K562 (cell line): ENCODE results near the gene FMNL2. TPM values are rescaled to one million over a fixed set of nuclear protein-coding genes. Genes with fewer than 3 reads are reported as not detected.

Experiments
- ATAC-seq: fragments of 200-7000 bp; cut with Tn5 transposase; 3 replicates; pipeline ENCODE4 v1.9.1; 2020; ENCODE audit warnings: moderate library complexity
- BruUV-seq: library from RNA; stranded (reverse); fragments of 400-500 nt; replicated peaks from 2 replicates; lab custom pipeline; 2021; lab: Mats Ljungman, UMichigan
- CTCF ChIA-PET: fragments of 300-600 bp; formaldehyde crosslinking; extraction: SDS; loops from one replicate; lab custom pipeline; 2021; ENCODE audit warnings: low intra/inter-chr PET ratio; lab: Yijun Ruan, JAX
- POLR2A ChIA-PET: fragments of 300-600, 350-650 bp; sonication (Branson Sonifier 250); formaldehyde crosslinking; extraction: SDS; loops from one replicate; lab custom pipeline; 2021; ENCODE audit warnings: antibody characterized with exemption, inconsistent platforms; lab: Yijun Ruan, JAX
- DNase-seq, 4 experiments: peaks; one replicate each; pipeline versions ENCODE4 v3.0.0 to v3.0.0-alpha.2; 2011 to 2018; ENCODE audit warnings: low spot score in 3 of 4, mixed read lengths in 3 of 4; ENCODE audit errors: extremely low read depth in 1 of 4
- FAIRE-seq: peaks from 2 replicates; lab custom pipeline; 2011; peaks lifted over from hg19 to GRCh38; lab: Jason Lieb, UNC
- H2AFZ ChIP-seq: 2 replicates; pipeline ENCODE4 v1.6.0; 2011; ENCODE audit warnings: low read depth, low read length, control low read depth, inconsistent platforms
- H3K27ac ChIP-seq: fragments of 200-600 bp; 3 replicates; pipeline ENCODE4 v1.8.0; 2011; ENCODE audit warnings: low read depth, mild to moderate bottlenecking, control low read depth, inconsistent platforms, low read length, moderate library complexity, mixed read lengths; ENCODE audit errors: extremely low read depth
- H3K27me3 ChIP-seq, 2 experiments: fragments of 300-600 bp in 1 of 2; 2 replicates in 1 of 2; 3 replicates in 1 of 2; pipeline versions ENCODE4 v1.6.0 to v1.8.0; 2011; ENCODE audit warnings: inconsistent platforms in 2 of 2, low read length in 2 of 2, mild to moderate bottlenecking in 1 of 2, mixed read lengths in 1 of 2, moderate library complexity in 1 of 2; ENCODE audit not compliant: control insufficient read depth in 2 of 2, insufficient read depth in 2 of 2
- H3K36me3 ChIP-seq: fragments of 300-600 bp; 3 replicates; pipeline ENCODE4 v1.8.0; 2011; ENCODE audit warnings: mild to moderate bottlenecking, low read length, inconsistent platforms; ENCODE audit not compliant: control insufficient read depth, insufficient read depth
- H3K4me1 ChIP-seq, 2 experiments: fragments of 200-600 bp in 1 of 2; replicated peaks in 1 of 2; 2 replicates in 1 of 2; 3 replicates in 1 of 2; pipeline versions ENCODE4 v1.5.1 to v1.8.0; 2011; ENCODE audit warnings: inconsistent platforms in 2 of 2, low read length in 2 of 2, mild to moderate bottlenecking in 1 of 2, mixed read lengths in 1 of 2, moderate library complexity in 1 of 2; ENCODE audit not compliant: control insufficient read depth in 2 of 2, insufficient read depth in 2 of 2
- H3K4me2 ChIP-seq: 2 replicates; pipeline ENCODE4 v1.6.1; 2011; ENCODE audit warnings: low read length, control low read depth, inconsistent platforms, mixed read lengths; ENCODE audit not compliant: insufficient read depth
- H3K4me3 ChIP-seq: fragments of 200-600 bp; sonication (generic), shearing (Covaris generic); 2 replicates; pipeline ENCODE4 v1.5.1; 2016; ENCODE audit warnings: control low read depth, inconsistent platforms
- H3K79me2 ChIP-seq: fragments of 200-600 bp; 3 replicates; pipeline ENCODE4 v1.8.0; 2011; ENCODE audit warnings: low read length, inconsistent platforms; ENCODE audit not compliant: control insufficient read depth, insufficient read depth
- H3K9ac ChIP-seq, 2 experiments: 2 replicates each; pipeline versions ENCODE4 v1.6.0 to v1.6.1; 2011; ENCODE audit warnings: low read depth in 2 of 2, low read length in 2 of 2, control low read depth in 1 of 2, inconsistent platforms in 1 of 2, mild to moderate bottlenecking in 1 of 2, mixed read lengths in 1 of 2; ENCODE audit not compliant: insufficient read depth in 1 of 2
- H3K9me1 ChIP-seq: one replicate; pipeline ENCODE4 v1.6.0; 2011; ENCODE audit warnings: inconsistent platforms, mild to moderate bottlenecking, low read length, moderate library complexity; ENCODE audit not compliant: control insufficient read depth, insufficient read depth
- H3K9me3 ChIP-seq: replicated peaks from 2 replicates; pipeline ENCODE4 v1.5.1; 2011; ENCODE audit warnings: low read depth, low read length, inconsistent platforms; ENCODE audit not compliant: control insufficient read depth, insufficient read depth
- H4K20me1 ChIP-seq: replicated peaks from 2 replicates; pipeline ENCODE4 v1.6.1; 2011; ENCODE audit warnings: low read length, inconsistent platforms, mixed read lengths; ENCODE audit not compliant: control insufficient read depth, insufficient read depth
- CC2D1A ChIP-seq: fragments of 450-650 bp; IDR thresholded peaks from 2 replicates; pipeline ENCODE4 v1.6.1; 2017; ENCODE audit warnings: mild to moderate bottlenecking
- LEF1 ChIP-seq: fragments of 450-650 bp; IDR thresholded peaks from 2 replicates; pipeline ENCODE4 v1.6.1; 2016; ENCODE audit warnings: mild to moderate bottlenecking
- MCM3 ChIP-seq: fragments of 450-650 bp; IDR thresholded peaks from 2 replicates; pipeline ENCODE4 v1.6.1; 2016
- MEF2A ChIP-seq: IDR thresholded peaks from 2 replicates; pipeline ENCODE4 v1.6.1; 2011; ENCODE audit warnings: low read depth, mild to moderate bottlenecking, low read length, moderate library complexity; ENCODE audit not compliant: control insufficient read depth
- PATZ1 ChIP-seq: fragments of 250-450 bp; sonication (Bioruptor Pico); IDR thresholded peaks from 2 replicates; pipeline ENCODE4 v1.5.0; 2020; ENCODE audit warnings: mild to moderate bottlenecking, borderline replicate concordance
- PKNOX1 ChIP-seq: fragments of 450-650 bp; IDR thresholded peaks from 2 replicates; pipeline ENCODE4 v1.6.1; 2016
- POLR2G ChIP-seq: fragments of 200-400 bp; formaldehyde crosslinking; IDR thresholded peaks from 2 replicates; pipeline ENCODE4 v1.6.1; 2017; ENCODE audit warnings: low read depth, mild to moderate bottlenecking, antibody characterized with exemption, low read length, moderate library complexity
- RAD51 ChIP-seq: fragments of 450-650 bp; IDR thresholded peaks from 2 replicates; pipeline ENCODE4 v1.7.1; 2016; ENCODE audit warnings: low read depth, mild to moderate bottlenecking, borderline replicate concordance
- SMARCE1 ChIP-seq: fragments of 450-650 bp; IDR thresholded peaks from 2 replicates; pipeline ENCODE4 v1.7.1; 2016; ENCODE audit warnings: mild to moderate bottlenecking
- SREBF2 ChIP-seq: sonication (generic); formaldehyde crosslinking; IDR thresholded peaks from 2 replicates; pipeline ENCODE4 v1.4.0; 2020; ENCODE audit warnings: mild to moderate bottlenecking, missing genetic modification reagents
- WGBS: fragments of 100-300 bp; shearing (Covaris generic); methylation state at CpG from one replicate; pipeline ENCODE4 v1.1.6; 2016; ENCODE audit warnings: low coverage, mixed read lengths; ENCODE audit not compliant: insufficient coverage; ENCODE audit errors: missing lambda C conversion rate; 5-methylcytosine and 5-hydroxymethylcytosine counted together
- in situ Hi-C: fragments of 300-500 bp; cut with MboI; formaldehyde crosslinking; loops from 4 replicates; pipeline ENCODE4 v1.15.0; 2018; ENCODE audit warnings: inconsistent platforms, mixed read lengths
- intact Hi-C: fragments of 100-400 bp; cut with micrococcal nuclease; formaldehyde crosslinking; loops from 2 replicates; pipeline ENCODE4 v1.14.2; 2022
- polyA plus RNA-seq, 8 experiments: library from polyadenylated mRNA; depleted of rRNA in 4 of 8; stranded (reverse) in 5 of 8; unstranded in 3 of 8; fragments of >200 nt; fragmentation: Nextera tagmentation in 2 of 8; fragmentation: Illumina TruSeq in 1 of 8; extraction: Ambion mirVana in 2 of 8; extraction: Trizol in 1 of 8; gene quantifications; 2 replicates each; pipeline versions ENCODE4 v1.2.1 to v1.2.3, GENCODE V29; 2011 to 2014; ENCODE audit warnings: inconsistent platforms in 1 of 8, missing spikeins in 1 of 8
- total RNA-seq, 7 experiments: library from RNA; depleted of rRNA in 6 of 7; stranded (reverse); fragments of >200 nt in 6 of 7; fragmentation: Illumina TruSeq in 2 of 7; extraction: Trizol in 2 of 7; gene quantifications; 2 replicates each; pipeline versions ENCODE4 v1.2.1 to v1.2.3, GENCODE V29; 2011 to 2021; ENCODE audit warnings: low replicate concordance in 1 of 7

The FMNL2 gene
- total and polyA plus RNA-seq, 9 of the 15 experiments (the other 6 are each of a cell fraction or from before 2014, with no cell fraction given) = 0.15 to 0.49 (median 0.24) TPM; not detected in 1

- DNase-seq = no peak
- intact Hi-C loops = no loop called here
- no peaks in the 10 kb centered on the region for H3K79me2 ChIP-seq
- H3K4me3 ChIP-seq = no peak overlapping the region
- H3K9ac ChIP-seq = no peak overlapping the region
- H3K27ac ChIP-seq = no peak overlapping the region
- no peaks in the 10 kb centered on the region for H4K20me1 ChIP-seq
- H3K27me3 ChIP-seq = peaks cover 0 to 5% of the 10 kb centered on the region in 2 experiments; a peak in 1 of 5 replicates
- BruUV-seq = no TSS peak
- TF ChIP-seq PKNOX1 (no peak), PATZ1 (CRISPR knock-in tag) (no peak), CC2D1A (no peak), MCM3 (no peak), MEF2A (no peak), SREBF2 (no peak), SMARCE1 (no peak), LEF1 (no peak), POLR2G (no peak), RAD51 (no peak)
- TF ChIP-seq, all 486 proteins: peak for 0
- POLR2A ChIA-PET = interaction anchor here (1.2 kb wide), 1 partner anchor 33 kb away, joined by 4 read pairs; no protein-coding TSS in a partner anchor
- no peak overlapping the region for H3K4me2 ChIP-seq
- no peaks in the 10 kb centered on the region for H3K36me3 ChIP-seq
- no peaks in the 10 kb centered on the region for H3K4me1 ChIP-seq
- no peaks in the 10 kb centered on the region for H3K9me1 ChIP-seq
- FAIRE-seq = no peak
- 0% methylated on average over 2 of the region's 2 CpGs for WGBS
- ATAC-seq = no peak
- H3K9me3 ChIP-seq = no peaks in the 10 kb centered on the region
- H2AFZ ChIP-seq = no peak overlapping the region
- in situ Hi-C loops = no loop called here
- CTCF ChIA-PET = no interaction called here
These were observed 71.3 kb downstream of the FMNL2 start for GRCh38 chr2:152406119-152406835.
